DND-41 (cell line): ENCODE data around the gene TEF.
A peak's percentile ranks its signal among the peaks of the same experiment; 100 is the strongest.

Experiments used
- ATAC-seq: fragments of 200-7000 bp; cut with Tn5 transposase; 3 replicates; pipeline ENCODE4 v1.9.1; 2021; ENCODE audit warnings: low read depth; ENCODE audit not compliant: insufficient read depth
- DNase-seq: peaks from one replicate; pipeline ENCODE4 v3.0.0-alpha.2; 2020
- H2AFZ ChIP-seq: 2 replicates; pipeline ENCODE4 v1.6.0; 2012; ENCODE audit warnings: low read depth, low read length
- H3K27ac ChIP-seq: 2 replicates; pipeline ENCODE4 v1.5.1; 2012; ENCODE audit warnings: low read length, inconsistent platforms
- H3K27me3 ChIP-seq: fragments of 200-600 bp; sonication (generic); 2 replicates; pipeline ENCODE4 v1.6.0; 2012; ENCODE audit warnings: low read length, mild to moderate bottlenecking, inconsistent platforms; ENCODE audit not compliant: insufficient read depth, poor library complexity
- H3K36me3 ChIP-seq: 2 replicates; pipeline ENCODE4 v1.5.1; 2012; ENCODE audit warnings: low read length, inconsistent platforms; ENCODE audit not compliant: insufficient read depth
- H3K4me1 ChIP-seq: 2 replicates; pipeline ENCODE4 v1.5.1; 2012; ENCODE audit warnings: mild to moderate bottlenecking, low read length; ENCODE audit not compliant: insufficient read depth
- H3K4me2 ChIP-seq: 2 replicates; pipeline ENCODE4 v1.6.0; 2012; ENCODE audit warnings: mild to moderate bottlenecking, moderate library complexity, low read length, inconsistent platforms; ENCODE audit not compliant: insufficient read depth
- H3K4me3 ChIP-seq, 2 experiments: fragments of 200-600 bp in 1 of 2; shearing (Covaris generic) in 1 of 2; 2 replicates each; pipeline ENCODE4 v1.5.1; 2012 to 2016; ENCODE audit warnings: inconsistent platforms in 2 of 2, low read length in 2 of 2, mild to moderate bottlenecking in 2 of 2, low read depth in 1 of 2, moderate library complexity in 1 of 2
- H3K79me2 ChIP-seq: 2 replicates; pipeline ENCODE4 v1.6.0; 2012; ENCODE audit warnings: low read length, inconsistent platforms; ENCODE audit not compliant: insufficient read depth
- H3K9ac ChIP-seq: 2 replicates; pipeline ENCODE4 v1.6.0; 2012; ENCODE audit warnings: low read depth, mild to moderate bottlenecking, inconsistent platforms, low read length, moderate library complexity
- H3K9me3 ChIP-seq: 2 replicates; pipeline ENCODE4 v1.5.1; 2012; ENCODE audit warnings: low read length, moderate library complexity, mild to moderate bottlenecking, inconsistent platforms; ENCODE audit not compliant: insufficient read depth, severe bottlenecking
- H4K20me1 ChIP-seq: 2 replicates; pipeline ENCODE4 v1.6.0; 2012; ENCODE audit warnings: low read length; ENCODE audit not compliant: insufficient read depth
- EZH2 ChIP-seq: IDR thresholded peaks from 3 replicates; pipeline ENCODE4 v1.6.1; 2012; ENCODE audit warnings: borderline replicate concordance, low read depth, mild to moderate bottlenecking, moderate library complexity, low read length, inconsistent platforms; ENCODE audit not compliant: severe bottlenecking
- TF ChIP-seq, protein P1 (sequence below): IDR thresholded peaks from 2 replicates; pipeline ENCODE4 v1.5.1; 2012; ENCODE audit warnings: borderline replicate concordance, low read length, moderate library complexity, mild to moderate bottlenecking; ENCODE audit not compliant: poor library complexity, severe bottlenecking; ENCODE audit errors: extremely low read depth

Gene TEF, protein sequence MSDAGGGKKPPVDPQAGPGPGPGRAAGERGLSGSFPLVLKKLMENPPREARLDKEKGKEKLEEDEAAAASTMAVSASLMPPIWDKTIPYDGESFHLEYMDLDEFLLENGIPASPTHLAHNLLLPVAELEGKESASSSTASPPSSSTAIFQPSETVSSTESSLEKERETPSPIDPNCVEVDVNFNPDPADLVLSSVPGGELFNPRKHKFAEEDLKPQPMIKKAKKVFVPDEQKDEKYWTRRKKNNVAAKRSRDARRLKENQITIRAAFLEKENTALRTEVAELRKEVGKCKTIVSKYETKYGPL

DNA sequence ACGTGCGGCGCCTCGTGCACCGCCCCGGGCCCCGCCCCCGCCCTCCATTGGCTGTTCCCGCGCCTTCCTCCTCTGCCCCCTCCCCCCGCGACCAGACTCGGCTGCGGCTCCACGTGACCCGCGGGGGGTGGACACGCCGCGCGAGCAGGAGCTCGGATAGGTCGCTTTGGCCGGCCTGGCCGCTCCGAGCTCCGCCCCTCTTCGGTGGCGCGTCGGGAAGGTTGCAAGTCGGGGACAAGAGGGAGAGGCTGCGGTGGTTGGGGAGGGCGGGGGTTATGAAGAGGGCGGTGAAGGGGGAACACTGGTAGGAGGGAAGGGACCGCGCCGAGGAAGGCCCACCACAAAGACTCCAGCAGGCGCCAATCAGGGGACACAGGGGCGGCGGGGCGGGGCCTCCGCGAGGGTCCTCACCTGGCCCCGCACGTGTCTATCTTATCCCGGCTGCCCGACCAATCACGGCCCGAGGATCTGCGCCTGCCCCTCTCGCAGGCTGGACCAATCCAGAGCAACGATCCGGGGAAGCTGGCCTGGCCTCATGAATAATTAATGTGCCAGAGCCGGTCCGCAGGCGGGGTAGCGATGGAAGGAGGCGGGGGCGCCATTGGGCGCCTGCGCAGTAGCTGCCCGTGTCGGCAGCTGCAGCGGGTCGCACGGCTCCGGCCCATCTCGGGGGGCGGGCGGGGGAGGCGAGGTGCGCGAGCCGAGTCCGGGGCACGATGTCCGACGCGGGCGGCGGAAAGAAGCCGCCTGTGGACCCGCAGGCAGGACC is at the start of gene TEF:
Gene TEF (plus strand): TSS at position 614 of the 769 bp plus-strand sequence. CDS start 103 bp downstream, at position 717.
- H4K20me1 ChIP-seq: no peaks in the 10 kb centered on the region
- no peaks in the 10 kb centered on the region for H3K27me3 ChIP-seq
- DNase-seq (peak; percentile 100), ATAC-seq (peak; percentile 88)
- peak within 1 kb of the TSS; percentile 77 for H3K9ac ChIP-seq
- TF ChIP-seq, protein P1, sequence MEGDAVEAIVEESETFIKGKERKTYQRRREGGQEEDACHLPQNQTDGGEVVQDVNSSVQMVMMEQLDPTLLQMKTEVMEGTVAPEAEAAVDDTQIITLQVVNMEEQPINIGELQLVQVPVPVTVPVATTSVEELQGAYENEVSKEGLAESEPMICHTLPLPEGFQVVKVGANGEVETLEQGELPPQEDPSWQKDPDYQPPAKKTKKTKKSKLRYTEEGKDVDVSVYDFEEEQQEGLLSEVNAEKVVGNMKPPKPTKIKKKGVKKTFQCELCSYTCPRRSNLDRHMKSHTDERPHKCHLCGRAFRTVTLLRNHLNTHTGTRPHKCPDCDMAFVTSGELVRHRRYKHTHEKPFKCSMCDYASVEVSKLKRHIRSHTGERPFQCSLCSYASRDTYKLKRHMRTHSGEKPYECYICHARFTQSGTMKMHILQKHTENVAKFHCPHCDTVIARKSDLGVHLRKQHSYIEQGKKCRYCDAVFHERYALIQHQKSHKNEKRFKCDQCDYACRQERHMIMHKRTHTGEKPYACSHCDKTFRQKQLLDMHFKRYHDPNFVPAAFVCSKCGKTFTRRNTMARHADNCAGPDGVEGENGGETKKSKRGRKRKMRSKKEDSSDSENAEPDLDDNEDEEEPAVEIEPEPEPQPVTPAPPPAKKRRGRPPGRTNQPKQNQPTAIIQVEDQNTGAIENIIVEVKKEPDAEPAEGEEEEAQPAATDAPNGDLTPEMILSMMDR: no peak
- TF ChIP-seq EZH2: no peak
- H3K27ac ChIP-seq: peak within 1 kb of the TSS; percentile 82
- no peaks in the 10 kb centered on the region for H3K9me3 ChIP-seq
- H3K36me3 ChIP-seq: no peaks in the 10 kb centered on the region
- H3K4me2 ChIP-seq: peak within 1 kb of the TSS; percentile 96
- peak within 1 kb of the TSS; percentile 78 to 79 for H3K4me3 ChIP-seq
- H2AFZ ChIP-seq: peak within 1 kb of the TSS; percentile 87
- H3K4me1 ChIP-seq: peaks cover 23% of the 10 kb centered on the region
- no peaks in the 10 kb centered on the region for H3K79me2 ChIP-seq

DNA sequence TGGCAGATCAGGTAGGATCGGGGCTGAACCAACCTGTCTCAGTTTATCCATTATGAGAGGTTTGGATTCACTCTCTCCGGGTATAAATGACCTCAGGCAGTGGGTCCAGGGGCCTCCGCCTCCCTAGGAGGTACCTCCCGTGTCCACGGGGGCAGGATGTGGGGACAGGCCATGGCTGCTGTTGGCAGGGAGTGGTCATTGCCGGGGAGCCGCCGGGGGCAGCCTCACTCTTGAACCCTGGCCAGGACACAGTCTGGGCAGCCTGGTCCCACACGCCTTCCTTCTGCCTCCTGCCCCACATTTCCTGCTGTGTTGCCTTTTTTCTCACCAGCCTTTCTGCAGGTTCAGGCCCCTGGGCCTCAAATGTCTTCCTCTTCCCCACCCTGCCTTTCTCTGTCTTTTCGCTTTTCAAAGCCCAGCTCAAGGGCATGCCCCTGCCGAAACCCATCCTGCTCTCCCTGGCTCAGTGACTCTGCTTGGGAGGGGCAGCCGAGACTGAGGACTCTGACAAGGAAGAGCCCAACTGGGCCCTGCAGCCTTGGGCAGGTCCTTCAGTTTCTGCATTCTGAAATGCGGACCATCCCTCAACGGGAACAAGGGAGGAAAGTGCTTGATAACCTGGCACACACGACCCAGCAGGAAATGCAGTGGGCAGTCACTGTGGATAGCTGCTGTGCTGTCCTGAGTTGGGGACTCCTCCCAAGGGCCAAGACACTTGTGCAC is 49.4 kb upstream of the TEF start:
- peaks cover 74% of the 10 kb centered on the region for H3K36me3 ChIP-seq

DNA sequence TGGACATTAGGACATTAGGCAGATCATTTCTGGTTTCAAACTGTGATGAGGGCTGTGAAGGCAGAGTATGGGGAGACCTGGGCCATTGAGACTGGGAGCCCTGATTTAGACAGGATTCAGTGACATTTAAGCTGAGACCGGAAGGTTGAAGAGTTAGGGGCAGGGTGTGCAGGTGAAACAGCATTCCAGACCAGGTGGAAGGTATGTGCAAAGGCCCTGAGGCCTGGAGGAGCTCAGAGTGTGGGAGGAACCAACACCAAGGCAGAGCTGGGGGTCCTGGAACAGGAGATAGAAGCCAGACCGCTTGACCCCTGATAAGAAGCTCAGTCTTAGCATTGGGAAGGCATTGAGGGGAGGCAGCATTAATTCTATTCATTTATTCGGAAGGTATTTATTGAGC is 47.9 kb upstream of the TEF start:
- peaks cover 71% of the 10 kb centered on the region for H3K36me3 ChIP-seq
- no peak overlapping the region for H3K9ac ChIP-seq
- no peak overlapping the region for H2AFZ ChIP-seq
- no peaks in the 10 kb centered on the region for H3K27me3 ChIP-seq
- H3K79me2 ChIP-seq: no peaks in the 10 kb centered on the region
- H3K9me3 ChIP-seq: no peaks in the 10 kb centered on the region
- no peaks in the 10 kb centered on the region for H4K20me1 ChIP-seq
- TF ChIP-seq EZH2: no peak
- TF ChIP-seq, protein P1: no peak
- no peak overlapping the region for H3K27ac ChIP-seq
- ATAC-seq (no peak), DNase-seq (no peak)
- no peak overlapping the region for H3K4me2 ChIP-seq
- no peaks in the 10 kb centered on the region for H3K4me1 ChIP-seq
- H3K4me3 ChIP-seq: no peak overlapping the region

More for the DNA sequence above, 49.4 kb upstream of the TEF start:
- no peak overlapping the region for H3K4me3 ChIP-seq
- no peaks in the 10 kb centered on the region for H3K27me3 ChIP-seq
- H3K9ac ChIP-seq: no peak overlapping the region
- DNase-seq: no peak
- H4K20me1 ChIP-seq: no peaks in the 10 kb centered on the region
- H3K27ac ChIP-seq: no peak overlapping the region
- no peak for TF ChIP-seq EZH2
- TF ChIP-seq, protein P1: no peak
- H2AFZ ChIP-seq: no peak overlapping the region
- H3K4me2 ChIP-seq: no peak overlapping the region
- H3K79me2 ChIP-seq: no peaks in the 10 kb centered on the region
- no peak for ATAC-seq
- H3K4me1 ChIP-seq: no peaks in the 10 kb centered on the region
- no peaks in the 10 kb centered on the region for H3K9me3 ChIP-seq
